UCSD-AML1 (cell line): Measurements from ENCODE around the gene PTPRO.

Experiments
- DNase-seq: peaks from one replicate; lab custom pipeline; 2025; ENCODE audit not compliant: unreplicated experiment; lab: John Stamatoyannopoulos, UW

PTPRO gene

DNA sequence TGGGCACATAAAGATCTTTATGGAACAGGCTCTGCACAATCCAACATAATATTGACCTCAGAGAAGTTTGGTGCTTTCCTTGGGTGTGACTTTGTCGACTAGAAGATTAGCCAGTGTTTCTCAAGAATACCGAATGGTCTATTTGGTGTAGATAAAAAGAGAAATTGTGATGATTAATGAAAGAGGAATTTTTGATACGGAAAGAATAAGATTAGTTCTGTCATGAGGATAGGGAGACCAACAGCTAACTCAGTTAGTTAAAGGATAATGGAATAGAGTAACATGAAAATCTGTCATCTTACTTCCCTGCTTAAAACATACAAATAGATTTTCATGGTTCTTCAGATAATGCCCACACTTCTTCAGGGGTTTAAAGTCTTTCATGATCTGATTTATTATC, 24.2 kb downstream of the PTPRO start:
- DNase-seq, result no peak

DNA sequence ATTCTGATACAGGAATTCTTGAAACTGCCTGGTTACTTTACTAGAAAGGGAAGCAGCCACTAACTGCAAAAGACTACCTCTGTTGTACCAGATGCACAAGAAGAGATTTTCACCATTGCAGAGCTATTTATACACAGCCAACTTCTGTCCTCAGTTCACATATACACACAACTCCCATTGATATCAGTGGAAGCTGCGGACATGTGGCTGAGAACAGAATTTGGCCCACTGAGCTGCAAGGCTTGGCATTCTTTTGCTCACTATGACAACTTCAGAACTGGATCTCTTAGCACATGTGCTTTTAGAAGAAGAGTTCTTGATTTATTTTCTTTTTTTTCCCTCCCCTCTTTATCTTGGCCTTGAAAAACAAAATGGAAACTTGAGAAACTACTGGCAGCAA, 28.3 kb downstream of the PTPRO start:
- DNase-seq, result no peak

DNA sequence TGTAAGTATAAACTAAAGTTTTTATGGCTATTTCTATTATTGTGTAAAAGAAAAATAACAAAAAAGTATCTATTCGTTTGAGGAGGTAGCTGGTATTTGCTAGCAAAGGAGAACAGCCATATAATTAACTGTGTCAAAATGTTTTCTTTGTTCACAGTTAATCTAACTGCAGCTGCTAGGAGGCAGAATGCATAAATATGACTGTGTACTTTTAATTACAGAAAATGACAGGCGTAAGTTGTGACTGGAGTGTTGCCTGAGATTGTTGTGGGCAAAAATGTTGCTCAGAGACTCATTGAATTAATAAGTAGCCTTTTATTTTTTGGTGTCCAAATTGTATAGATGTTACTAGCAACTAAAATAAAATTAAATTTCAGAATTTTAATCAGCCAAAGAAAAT, 33.5 kb downstream of the PTPRO start:
- no peak for DNase-seq

DNA sequence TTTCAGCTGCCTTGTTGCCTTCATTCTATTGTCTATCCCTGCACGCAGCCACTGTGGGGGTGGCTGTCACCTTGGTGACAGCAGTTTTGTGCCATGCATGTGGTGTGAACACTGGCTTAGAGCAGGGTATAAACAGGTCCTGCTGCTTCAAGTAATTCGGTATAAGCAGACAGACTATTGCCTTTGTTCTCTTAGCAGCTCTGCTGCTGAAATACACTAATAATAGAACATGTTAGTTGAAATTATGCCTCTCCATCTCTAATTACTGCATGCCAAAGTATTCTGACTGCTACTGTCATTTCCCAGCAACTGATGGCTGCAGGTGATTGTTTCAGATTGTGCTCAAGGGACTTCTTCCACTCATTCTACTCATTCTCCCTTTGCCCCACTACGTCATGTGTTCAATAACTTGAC, 34.6 kb downstream of the PTPRO start:
- no peak for DNase-seq

DNA sequence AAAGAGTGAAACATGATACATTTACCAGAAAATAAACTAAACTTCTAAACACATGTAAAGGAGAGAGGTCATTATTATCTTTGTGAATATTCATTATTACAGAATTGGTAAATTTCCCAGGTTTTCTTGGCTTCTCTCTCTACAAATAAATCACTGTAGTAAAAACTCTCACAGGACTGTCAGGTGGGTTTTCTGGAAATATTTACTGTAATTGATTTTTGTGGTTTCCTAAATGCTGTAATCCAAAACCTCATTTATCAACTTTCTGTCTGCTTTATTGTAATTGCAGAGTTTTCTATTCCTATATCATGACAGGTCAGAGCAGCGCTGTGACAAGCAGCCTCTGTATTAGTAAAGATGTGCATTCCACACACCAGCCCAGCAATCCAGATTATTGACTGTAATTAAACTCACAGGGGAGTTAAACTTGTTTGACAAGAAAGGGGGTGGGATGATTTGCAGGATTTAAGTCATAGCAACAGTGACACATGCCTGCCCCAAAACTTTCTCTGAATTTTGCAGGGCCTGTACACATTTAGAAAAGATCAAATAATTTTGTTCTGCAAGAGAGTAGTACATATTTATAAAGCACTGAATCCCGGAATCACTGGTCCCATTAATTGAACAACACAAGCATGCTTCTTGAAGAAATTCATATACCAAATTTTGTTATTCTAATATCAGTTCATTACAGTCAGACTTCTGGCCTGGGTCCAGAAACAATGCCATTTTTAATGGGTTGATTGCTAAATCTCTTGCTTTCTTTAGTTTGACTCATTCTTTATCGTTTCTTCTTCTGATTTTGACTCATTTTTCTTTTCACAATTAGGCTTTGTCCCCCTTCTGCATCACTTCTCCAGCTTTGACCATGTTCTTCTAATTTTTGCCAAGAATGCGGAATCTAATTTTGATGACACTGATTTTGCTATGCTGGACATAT, 42.2 kb downstream of the PTPRO start:
- no peak for DNase-seq

DNA sequence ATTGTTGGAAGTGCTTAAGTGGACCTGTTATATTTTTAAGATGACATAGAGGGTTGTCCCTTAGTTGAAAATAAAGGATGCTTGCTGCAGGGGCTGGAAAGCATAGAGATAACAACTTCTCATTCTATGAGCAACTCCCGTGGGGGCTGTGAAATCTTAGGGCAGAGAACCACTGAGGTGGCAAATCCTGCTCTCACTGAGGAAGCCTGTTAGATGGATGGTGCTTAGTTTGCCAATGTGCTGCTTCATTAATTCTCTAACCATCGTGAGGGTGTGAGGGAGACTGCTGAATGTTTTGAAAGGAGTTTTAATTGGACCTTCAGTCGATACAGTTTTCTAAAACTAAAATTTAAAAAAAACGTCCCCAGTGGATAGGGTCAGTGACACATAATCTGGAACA, 46.5 kb downstream of the PTPRO start:
- no peak for DNase-seq

DNA sequence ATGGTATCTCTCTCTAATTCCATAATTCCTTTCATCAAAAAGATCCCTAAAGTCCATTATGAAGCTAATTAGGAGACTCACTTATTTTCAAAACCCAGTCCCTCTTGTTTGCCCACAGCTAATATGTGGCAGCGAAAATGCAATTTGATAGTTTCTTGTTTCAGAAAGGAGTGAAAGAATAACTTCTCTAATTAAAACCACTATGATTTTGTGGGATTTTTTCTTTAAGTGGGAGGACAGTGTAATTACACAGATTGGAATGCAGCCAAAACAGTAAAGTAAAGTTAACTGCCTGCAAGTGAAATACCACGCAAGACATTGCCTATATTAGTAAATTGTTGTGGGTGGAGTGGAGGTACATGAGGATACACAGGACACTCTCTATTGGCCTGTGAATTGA, 50.0 kb downstream of the PTPRO start:
- DNase-seq, result no peak

DNA sequence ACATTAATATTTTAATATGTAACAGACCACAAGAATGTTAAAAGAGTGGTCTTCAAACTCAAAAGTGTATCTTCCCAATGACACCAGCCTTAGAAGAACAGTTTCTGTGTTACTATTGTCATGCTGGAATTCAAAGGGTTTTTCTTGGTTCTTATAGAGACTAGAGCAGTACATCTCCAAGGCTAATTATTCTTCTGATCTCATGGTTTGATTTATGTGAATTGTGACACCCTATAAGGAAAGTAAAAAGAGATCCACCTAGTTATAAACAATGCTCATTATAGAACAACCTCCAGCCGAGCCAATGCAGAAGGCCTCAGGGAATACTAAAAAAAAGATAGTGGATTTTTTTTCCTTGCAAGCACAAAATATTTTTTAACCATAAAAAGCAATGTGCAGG, 65.5 kb downstream of the PTPRO start:
- no peak for DNase-seq

DNA sequence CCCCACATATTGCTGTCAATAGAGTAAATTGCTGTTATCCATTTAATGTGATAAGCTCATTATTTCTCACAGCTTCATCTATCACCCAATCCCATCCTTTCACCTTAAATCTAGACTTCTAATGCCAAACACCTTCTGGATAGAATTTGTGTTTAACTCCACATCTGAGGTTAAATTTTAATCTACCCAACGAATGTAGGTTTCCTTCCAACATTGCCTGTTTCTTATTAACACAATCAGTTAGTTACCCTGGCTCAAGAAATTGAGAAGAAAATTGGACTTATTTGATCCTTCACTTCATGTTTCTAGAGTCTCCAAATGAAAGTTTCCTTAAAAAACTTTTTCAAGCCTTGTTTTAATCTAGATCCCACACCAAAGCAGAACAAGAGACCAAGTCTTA, 67.3 kb downstream of the PTPRO start:
- no peak for DNase-seq

DNA sequence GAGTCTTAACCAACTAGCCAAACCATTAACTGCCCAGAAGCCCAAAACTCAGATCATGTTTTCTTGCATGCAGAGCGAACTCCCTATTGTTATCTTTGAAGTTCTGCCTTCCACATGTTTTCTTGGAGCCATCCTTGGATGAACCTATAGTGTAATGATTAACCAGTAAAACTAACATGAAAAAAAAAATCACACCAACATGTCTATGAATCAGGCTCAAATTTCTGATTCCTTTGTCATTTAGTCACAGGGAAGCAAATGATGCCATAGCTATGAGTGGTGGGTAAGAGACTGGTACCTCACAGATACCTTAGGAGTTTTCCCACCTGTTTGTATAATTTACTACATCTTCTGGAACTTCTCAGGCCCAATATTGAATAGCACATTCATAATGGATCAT, 70.7 kb downstream of the PTPRO start:
- DNase-seq, result no peak

DNA sequence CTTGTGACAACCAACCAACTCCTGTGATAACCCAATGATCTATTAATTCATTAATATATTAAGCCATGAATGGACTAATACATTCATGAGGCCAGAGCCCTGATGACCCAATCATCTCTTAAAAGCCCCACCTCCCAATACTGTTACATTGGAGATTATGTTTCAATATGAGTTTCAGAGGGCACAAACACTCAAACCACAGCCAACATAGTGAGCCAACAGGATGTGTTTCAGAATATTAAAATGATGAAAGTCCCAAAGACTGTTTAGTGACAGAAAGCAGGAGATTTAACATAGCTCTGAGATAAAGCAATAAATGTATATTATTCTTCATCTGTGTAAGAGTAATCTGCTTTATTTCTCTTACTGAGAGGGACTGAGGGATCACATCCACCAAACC, 71.7 kb downstream of the PTPRO start:
- no peak for DNase-seq

DNA sequence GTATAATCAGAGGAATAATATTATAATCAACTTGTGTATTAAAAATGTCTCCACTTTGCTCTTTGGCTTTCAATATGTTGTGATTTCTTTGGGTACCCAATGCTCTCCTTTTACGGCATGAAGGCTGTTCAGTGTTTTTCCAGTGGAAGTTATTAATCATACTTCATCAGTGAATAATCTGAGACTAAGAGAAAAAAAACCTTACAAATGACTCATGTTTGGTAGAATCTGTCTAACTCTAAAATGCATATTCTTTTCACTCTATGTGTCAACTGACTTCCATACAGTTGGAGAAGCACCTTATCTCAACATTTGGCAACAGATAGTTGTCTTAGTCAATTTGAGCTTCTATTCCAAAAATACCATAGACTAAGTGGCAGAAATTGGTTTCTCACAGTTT, 82.2 kb downstream of the PTPRO start:
- no peak for DNase-seq

DNA sequence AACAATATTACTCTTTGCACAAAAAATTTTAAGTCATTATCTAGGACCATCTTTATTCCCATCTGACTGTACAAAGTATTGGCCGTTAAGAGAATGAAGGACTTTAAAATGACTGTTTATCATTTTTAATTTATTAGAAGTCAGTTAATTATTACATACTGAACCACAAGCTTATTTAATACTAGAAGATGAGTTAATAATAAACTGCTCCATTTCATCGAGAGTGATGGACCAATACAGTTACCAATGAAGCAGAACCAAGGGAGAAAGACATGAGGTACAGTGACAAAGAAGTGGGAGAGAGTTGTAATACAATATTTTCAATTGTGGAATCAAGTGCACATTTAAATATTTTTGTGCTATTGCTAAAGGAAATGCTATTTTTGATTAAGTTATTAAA, 83.3 kb downstream of the PTPRO start:
- DNase-seq, result no peak

DNA sequence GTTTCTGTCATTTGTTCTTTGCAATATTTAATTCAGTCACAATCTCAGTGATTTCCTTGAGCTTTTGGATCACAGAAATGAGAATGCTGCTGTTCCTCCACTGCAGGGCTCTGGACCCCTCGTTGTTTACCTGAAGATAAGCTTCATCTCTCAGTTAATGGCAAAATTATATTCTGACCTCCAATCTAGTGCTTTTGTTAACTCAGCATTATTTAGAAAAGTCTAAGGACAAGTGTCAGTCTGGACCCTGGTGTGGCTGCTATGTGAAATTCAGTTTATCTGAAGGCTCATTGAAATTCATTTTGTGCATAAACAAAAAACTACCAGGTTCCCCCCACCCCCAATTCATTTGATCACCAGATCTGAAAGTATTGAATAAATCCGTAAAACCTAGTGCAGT, 84.7 kb downstream of the PTPRO start:
- no peak for DNase-seq

DNA sequence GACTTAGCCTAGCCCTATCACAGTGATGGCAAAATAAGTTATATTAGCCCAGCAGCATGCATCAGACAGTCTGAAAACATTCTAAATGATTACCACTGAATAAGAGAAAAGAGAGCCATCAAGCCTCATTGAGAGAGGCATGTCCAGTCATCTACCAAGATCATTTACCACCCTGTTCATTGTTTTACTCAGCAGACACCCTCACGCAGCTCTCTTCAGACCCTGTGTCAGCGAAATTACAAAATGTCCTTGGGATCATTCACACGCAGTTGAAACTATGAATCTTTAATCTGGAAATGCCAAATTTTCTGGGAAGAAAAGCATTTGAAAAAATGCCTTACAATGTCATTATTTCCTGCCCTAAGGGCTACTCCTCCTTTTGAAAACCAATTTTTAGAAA, 89.5 kb downstream of the PTPRO start:
- DNase-seq, result no peak

DNA sequence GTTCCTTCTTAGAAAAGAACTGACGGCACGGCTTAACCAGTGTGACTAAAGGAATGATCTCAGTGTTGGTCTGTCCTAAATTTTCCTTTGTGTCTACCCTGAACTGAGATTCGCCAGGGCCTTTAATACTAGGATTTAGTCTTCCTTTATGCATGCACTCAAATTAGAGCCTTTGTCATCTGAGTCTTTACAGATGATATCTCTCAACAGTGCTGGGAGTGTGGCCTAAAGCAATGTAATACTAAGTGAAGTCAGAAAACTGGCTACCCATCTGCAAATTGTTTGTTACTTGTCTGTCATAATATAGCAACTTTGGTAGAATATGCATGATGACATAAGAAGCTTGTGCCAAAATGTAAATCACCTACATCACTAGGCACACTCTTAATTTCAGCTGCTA, 95.4 kb downstream of the PTPRO start:
- DNase-seq, result no peak

DNA sequence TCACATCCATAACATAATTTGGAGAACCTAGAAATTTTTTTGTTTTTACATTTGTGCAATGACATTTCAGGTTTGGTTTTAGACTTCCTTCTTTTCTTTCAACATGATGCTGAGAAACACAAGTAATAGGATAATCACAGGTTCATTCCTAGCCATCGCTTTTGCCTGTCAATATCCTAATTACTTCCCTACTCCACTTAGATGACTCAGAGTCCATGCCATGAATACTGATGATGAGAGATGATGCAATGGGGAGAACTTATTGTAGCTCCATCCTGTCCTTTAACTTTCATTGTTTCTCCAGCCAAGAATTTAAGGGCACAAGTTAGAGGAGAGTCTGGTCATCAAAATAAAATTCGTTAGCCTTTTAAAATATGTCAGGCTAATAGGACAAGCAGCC, 101.3 kb downstream of the PTPRO start:
- DNase-seq, result no peak

DNA sequence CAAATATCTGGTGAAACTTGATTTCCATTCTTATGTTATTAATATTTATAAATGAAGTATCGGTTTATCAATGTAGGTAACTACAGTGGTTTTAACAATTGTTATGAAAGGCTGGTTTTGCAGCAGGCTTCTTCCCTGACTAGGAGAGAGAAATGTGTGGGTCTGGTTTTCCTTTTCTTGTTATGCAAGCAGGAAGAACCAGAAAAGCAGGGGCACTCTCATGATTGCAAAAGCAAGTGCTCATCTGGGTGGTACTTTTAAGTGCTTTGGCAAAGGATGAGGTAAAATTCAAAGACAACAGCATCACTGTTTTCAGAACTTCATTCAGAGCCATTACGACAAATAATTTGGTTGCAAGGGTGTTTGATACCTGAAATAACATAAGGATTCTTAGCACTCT, 105.6 kb downstream of the PTPRO start:
- DNase-seq, result no peak

DNA sequence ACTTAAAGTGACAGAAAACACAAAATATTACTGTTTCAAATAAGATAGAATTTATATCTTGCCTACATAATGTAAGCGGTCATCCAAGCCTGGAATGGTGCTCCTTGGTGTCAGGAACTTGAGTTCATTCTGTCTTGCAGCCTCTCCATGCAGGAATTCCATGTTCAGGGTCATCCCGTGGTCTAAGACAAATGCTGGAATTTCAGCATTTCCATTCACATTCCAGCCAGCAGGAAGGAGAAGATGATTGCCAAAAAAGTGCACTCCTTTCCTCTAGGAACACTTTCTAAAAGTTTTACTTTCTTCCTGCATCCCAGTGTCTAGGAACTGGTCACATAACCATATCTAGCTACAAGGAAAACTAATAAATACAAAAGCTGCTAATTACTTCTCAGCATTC, 106.3 kb downstream of the PTPRO start:
- no peak for DNase-seq

DNA sequence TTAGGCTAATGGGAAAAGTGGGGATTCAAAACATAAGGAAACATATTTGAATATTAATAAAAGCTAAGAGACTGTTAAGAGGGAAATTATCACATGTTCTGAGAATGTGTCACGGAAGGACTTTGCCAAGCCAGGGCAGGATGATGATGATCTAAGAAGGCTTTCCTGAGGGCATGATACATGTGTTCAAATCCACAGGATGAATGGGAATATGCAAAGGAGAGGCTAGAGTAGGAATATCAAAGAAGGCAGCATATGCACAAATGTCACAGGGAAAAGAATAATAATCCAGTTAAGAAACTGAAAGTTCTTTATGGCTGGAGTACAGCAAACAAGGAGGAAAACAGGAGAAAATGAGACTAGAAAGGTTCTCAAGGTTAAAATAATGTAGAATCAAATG, 107.0 kb downstream of the PTPRO start:
- no peak for DNase-seq

DNA sequence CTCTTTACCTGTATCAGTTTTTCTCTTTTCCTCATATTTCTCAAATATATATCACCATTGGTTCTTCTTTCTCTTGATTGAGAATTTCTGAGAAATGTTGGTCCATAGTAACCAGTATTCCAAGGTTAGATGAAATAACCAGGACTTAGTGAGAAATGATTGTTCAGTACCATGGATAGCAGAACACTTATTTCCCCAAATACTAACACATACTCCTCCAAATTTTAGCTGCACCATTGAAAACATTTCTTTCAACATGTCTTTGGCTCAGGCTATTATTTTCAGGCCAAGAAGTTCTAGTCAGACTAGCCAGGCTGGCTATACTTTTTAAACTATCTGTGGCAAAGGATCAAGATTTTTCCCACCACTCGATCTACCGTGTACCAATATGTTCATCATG, 113.3 kb downstream of the PTPRO start:
- DNase-seq, result no peak

DNA sequence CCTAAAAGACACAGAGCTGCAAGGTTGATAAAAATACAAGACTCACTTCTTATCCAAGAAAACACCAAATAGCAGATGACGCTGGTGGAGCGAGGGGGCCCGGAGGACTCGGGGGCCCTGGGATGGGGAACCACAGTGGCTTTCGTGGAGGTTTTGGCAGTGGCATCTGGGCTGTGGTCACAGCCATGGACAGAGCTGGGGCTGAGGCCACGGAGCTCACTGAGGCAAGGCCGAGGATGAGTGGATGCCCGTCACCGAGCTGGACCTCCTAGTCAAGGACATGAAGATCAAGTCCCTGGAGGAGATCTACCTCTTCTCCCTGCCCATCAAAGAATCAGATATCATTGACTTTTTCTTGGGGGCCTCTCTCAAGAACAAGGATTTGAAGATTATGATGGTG, 117.2 kb downstream of the PTPRO start:
- no peak for DNase-seq

DNA sequence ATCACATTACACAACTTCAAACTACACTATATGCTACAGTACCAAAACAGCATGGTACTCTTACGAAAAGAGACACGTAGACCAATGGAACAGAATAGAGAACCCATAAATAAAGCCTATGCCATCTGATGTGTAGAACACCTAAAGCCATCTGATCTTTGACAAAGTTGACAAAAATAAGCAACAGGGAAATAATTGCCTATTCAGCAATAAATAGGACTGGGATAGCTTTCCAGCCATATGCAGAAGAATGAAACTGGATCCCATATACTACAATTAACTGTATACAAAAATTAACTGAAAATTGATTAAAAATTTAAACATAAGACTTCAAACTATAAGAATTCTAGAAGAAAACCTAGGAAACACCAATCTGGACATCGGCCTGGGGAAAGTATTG, 120.7 kb downstream of the PTPRO start:
- DNase-seq, result no peak
